Neuronal stem cell (in vitro differentiated cells): ENCODE data around the gene ATG4B.

ENCODE experiments used
- DNase-seq: peaks from one replicate; pipeline ENCODE4 v3.0.0-alpha.2; 2013; ENCODE audit warnings: low spot score
- H2AFZ ChIP-seq: one replicate; pipeline ENCODE4 v1.6.1; 2013; ENCODE audit warnings: mild to moderate bottlenecking, low read length, inconsistent platforms
- H2AK5ac ChIP-seq: 2 replicates; pipeline ENCODE4 v1.6.1; 2013; ENCODE audit warnings: low read depth, mild to moderate bottlenecking, inconsistent platforms, low read length, moderate library complexity, mixed read lengths
- H2BK120ac ChIP-seq: 2 replicates; pipeline ENCODE4 v1.6.1; 2013; ENCODE audit warnings: low read depth, mild to moderate bottlenecking, inconsistent platforms, low read length, moderate library complexity, mixed read lengths
- H2BK12ac ChIP-seq: one replicate; pipeline ENCODE4 v1.6.1; 2013; ENCODE audit warnings: low read length, inconsistent platforms
- H2BK15ac ChIP-seq: 2 replicates; pipeline ENCODE4 v1.6.1; 2013; ENCODE audit warnings: mild to moderate bottlenecking, low read length, inconsistent platforms, mixed read lengths
- H2BK5ac ChIP-seq: one replicate; pipeline ENCODE4 v1.6.1; 2013; ENCODE audit warnings: inconsistent platforms, mild to moderate bottlenecking, low read length, moderate library complexity
- H3K14ac ChIP-seq: one replicate; pipeline ENCODE4 v1.6.1; 2013; ENCODE audit warnings: low read length, inconsistent platforms
- H3K18ac ChIP-seq: 2 replicates; pipeline ENCODE4 v1.6.1; 2013; ENCODE audit warnings: low read length, inconsistent platforms
- H3K23ac ChIP-seq: 2 replicates; pipeline ENCODE4 v1.6.1; 2013; ENCODE audit warnings: low read depth, mild to moderate bottlenecking, mixed read lengths, low read length, inconsistent platforms; ENCODE audit not compliant: poor library complexity
- H3K27ac ChIP-seq: replicated peaks from 3 replicates; pipeline ENCODE4 v1.5.1; 2013; ENCODE audit warnings: low read length, inconsistent platforms
- H3K27me3 ChIP-seq, 3 experiments: 2 replicates each; pipeline ENCODE4 v1.6.1; 2013; ENCODE audit warnings: low read length in 3 of 3, mild to moderate bottlenecking in 2 of 3, inconsistent platforms in 1 of 3, low read depth in 1 of 3, mixed read lengths in 1 of 3, moderate library complexity in 1 of 3; ENCODE audit not compliant: control insufficient read depth in 3 of 3, insufficient read depth in 3 of 3
- H3K36me3 ChIP-seq, 2 donors: replicated peaks in 1 of 2; 2 replicates each; pipeline ENCODE4 v1.6.1; 2013; ENCODE audit warnings: low read length in 2 of 2; ENCODE audit not compliant: control insufficient read depth in 2 of 2, insufficient read depth in 2 of 2
- H3K4ac ChIP-seq: 2 replicates; pipeline ENCODE4 v1.6.1; 2013; ENCODE audit warnings: inconsistent platforms, mild to moderate bottlenecking, low read length, moderate library complexity
- H3K4me1 ChIP-seq, 2 donors: 1 replicate in 1 of 2; 2 replicates in 1 of 2; pipeline ENCODE4 v1.6.1; 2013; ENCODE audit warnings: low read length in 2 of 2, low read depth in 1 of 2; ENCODE audit not compliant: control insufficient read depth in 2 of 2, insufficient read depth in 1 of 2
- H3K4me2 ChIP-seq: one replicate; pipeline ENCODE4 v1.6.1; 2013; ENCODE audit warnings: mild to moderate bottlenecking, low read length, inconsistent platforms; ENCODE audit not compliant: insufficient read depth, poor library complexity, severe bottlenecking
- H3K4me3 ChIP-seq, 2 donors: 2 replicates each; pipeline ENCODE4 v1.5.1; 2013; ENCODE audit warnings: low read length in 2 of 2, mild to moderate bottlenecking in 2 of 2, inconsistent platforms in 1 of 2, moderate library complexity in 1 of 2
- H3K79me1 ChIP-seq: one replicate; pipeline ENCODE4 v1.6.1; 2013; ENCODE audit warnings: low read depth, mild to moderate bottlenecking, inconsistent platforms, low read length, moderate library complexity
- H3K9ac ChIP-seq: one replicate; pipeline ENCODE4 v1.6.1; 2013; ENCODE audit warnings: mild to moderate bottlenecking, low read depth, low read length, inconsistent platforms; ENCODE audit not compliant: poor library complexity
- H3K9me3 ChIP-seq, 2 donors: replicated peaks in 1 of 2; 2 replicates each; pipeline versions ENCODE3 to v1.6.1; 2013; ENCODE audit warnings: low read length in 2 of 2, mild to moderate bottlenecking in 2 of 2, inconsistent platforms in 1 of 2, low read depth in 1 of 2, mixed read lengths in 1 of 2, moderate library complexity in 1 of 2; ENCODE audit not compliant: control insufficient read depth in 2 of 2, insufficient read depth in 1 of 2
- H4K8ac ChIP-seq: one replicate; pipeline ENCODE4 v1.6.1; 2013; ENCODE audit warnings: low read depth, mild to moderate bottlenecking, inconsistent platforms, low read length, moderate library complexity
- H4K91ac ChIP-seq: one replicate; pipeline ENCODE4 v1.6.1; 2013; ENCODE audit warnings: low read length, low read depth, mild to moderate bottlenecking, inconsistent platforms; ENCODE audit not compliant: poor library complexity
- WGBS, 2 donors: extraction: QIAGEN DNeasy Blood & Tissue Kit; methylation state at CpG; one replicate each; pipeline ENCODE4 v1.1.7; 2013; ENCODE audit warnings: missing lambda C conversion rate in 2 of 2, mixed read lengths in 1 of 2; ENCODE audit not compliant: insufficient read length in 2 of 2, insufficient replicate concordance in 1 of 2; ENCODE audit errors: extremely low coverage in 2 of 2; 5-methylcytosine and 5-hydroxymethylcytosine counted together

The ATG4B gene

DNA sequence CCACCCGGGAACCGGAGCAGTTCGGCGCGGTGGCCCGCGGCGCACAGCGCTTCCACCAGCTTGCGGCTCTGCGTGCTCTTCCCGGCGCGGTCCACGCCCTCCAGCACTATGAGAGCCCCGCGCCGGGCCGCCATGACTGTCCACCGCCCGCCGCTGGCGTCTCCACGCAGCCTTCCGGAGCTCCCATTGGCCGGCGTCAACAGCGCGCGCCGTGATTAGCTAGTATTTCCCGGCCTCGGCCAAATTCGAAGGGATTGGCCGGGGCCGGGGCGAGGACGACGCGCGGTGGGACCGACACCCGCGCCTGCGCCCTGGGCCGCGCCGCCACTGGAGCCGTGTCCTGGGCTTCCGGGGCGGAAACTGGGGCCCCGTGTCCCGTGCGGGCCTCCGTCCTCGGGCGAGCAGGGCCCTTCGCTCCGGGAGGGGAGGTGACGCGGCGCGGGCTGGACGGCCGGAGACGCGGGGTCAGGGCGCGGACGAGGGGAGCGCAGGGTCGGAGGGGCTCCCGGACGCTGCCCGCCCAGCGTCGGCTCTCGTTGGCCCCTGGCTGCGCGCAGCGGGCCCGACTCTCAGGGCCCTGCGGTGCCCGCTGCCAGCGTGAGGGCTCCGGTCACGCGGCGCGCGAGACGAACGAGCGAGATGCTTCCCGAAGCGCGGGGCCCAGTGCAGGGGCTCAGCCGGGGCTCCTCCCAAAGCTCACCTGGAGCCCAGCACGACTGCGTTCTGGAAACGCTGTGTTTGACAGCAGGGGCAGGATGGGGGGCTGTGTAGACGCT lies 49.3 kb downstream of the ATG4B start, which contains the start of gene DTYMK:
Gene DTYMK (minus strand): TSS at position 166 of the 776 bp plus-strand sequence. CDS start 32 bp downstream, at position 134.
- Histone ChIP-seq H3K4me2 (peak within 1 kb of the TSS; percentile 90), H3K4ac (no peak within 1 kb of the TSS), H4K8ac (no peak within 1 kb of the TSS), H2AK5ac (no peak within 1 kb of the TSS), H3K14ac (peak within 1 kb of the TSS; percentile 97), H2AFZ (peak within 1 kb of the TSS; percentile 96), H3K27ac (peak within 1 kb of the TSS; percentile 66), H2BK120ac (no peak within 1 kb of the TSS), H3K18ac (peak within 1 kb of the TSS; percentile 99), H3K23ac (peak within 1 kb of the TSS; percentile 98), H2BK5ac (peak within 1 kb of the TSS; percentile 87), H2BK15ac (no peak within 1 kb of the TSS), H2BK12ac (no peak within 1 kb of the TSS), H3K4me1 (peaks cover 3 to 13% of the 10 kb centered on the region in 2 donors), H3K4me3 (peak within 1 kb of the TSS; percentile 100), H3K79me1 (peaks cover 5% of the 10 kb centered on the region), H3K27me3 (no peaks in the 10 kb centered on the region), H3K9ac (peak within 1 kb of the TSS; percentile 94), H4K91ac (no peak within 1 kb of the TSS), H3K36me3 (peaks cover 24 to 64% of the 10 kb centered on the region in 2 donors), H3K9me3 (no peaks in the 10 kb centered on the region)
- peak; percentile 95 for DNase-seq
- WGBS, 2 donors = no CpG with 5 or more reads among the region's 102 CpGs

DNA sequence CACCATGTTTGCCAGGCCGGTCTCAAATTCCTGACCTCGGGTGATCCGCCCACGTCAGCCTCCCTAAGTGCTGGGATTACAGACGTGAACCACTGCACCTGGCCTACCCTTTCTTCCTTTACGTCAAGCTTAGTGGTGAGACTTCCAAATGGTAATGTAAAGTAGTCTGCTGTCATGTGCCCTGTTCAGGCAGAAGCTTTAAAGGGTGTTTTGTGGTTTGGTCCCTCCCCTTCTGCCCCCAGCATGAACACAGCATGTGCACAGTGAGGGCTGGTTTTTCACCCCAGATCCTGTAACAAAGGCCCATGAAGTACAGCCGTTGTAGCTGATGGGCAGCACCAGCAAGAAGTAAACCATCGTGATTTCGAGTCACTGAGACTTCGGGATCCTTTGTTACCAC lies 51.8 kb downstream of the ATG4B start:
- H3K27ac ChIP-seq = no peak overlapping the region
- no peak overlapping the region for H2AFZ ChIP-seq
- H3K14ac ChIP-seq = no peak overlapping the region
- no peak overlapping the region for H3K9ac ChIP-seq
- no peak overlapping the region for H4K91ac ChIP-seq
- H3K79me1 ChIP-seq = peaks cover 3% of the 10 kb centered on the region
- no peak overlapping the region for H2BK120ac ChIP-seq
- no peak overlapping the region for H3K4me2 ChIP-seq
- no peak overlapping the region for H3K23ac ChIP-seq
- H3K36me3 ChIP-seq = peaks cover 19 to 59% of the 10 kb centered on the region in 2 donors
- H3K4me3 ChIP-seq = no peak overlapping the region
- no CpG with 5 or more reads among the region's 10 CpGs for WGBS, 2 donors
- H4K8ac ChIP-seq = no peak overlapping the region
- H3K18ac ChIP-seq = no peak overlapping the region
- no peaks in the 10 kb centered on the region for H3K27me3 ChIP-seq
- H2BK12ac ChIP-seq = no peak overlapping the region
- no peaks in the 10 kb centered on the region for H3K9me3 ChIP-seq
- H2AK5ac ChIP-seq = no peak overlapping the region
- no peak for DNase-seq
- peaks cover 3 to 13% of the 10 kb centered on the region in 2 donors for H3K4me1 ChIP-seq
- no peak overlapping the region for H2BK15ac ChIP-seq
- no peak overlapping the region for H2BK5ac ChIP-seq
- H3K4ac ChIP-seq = no peak overlapping the region

DNA sequence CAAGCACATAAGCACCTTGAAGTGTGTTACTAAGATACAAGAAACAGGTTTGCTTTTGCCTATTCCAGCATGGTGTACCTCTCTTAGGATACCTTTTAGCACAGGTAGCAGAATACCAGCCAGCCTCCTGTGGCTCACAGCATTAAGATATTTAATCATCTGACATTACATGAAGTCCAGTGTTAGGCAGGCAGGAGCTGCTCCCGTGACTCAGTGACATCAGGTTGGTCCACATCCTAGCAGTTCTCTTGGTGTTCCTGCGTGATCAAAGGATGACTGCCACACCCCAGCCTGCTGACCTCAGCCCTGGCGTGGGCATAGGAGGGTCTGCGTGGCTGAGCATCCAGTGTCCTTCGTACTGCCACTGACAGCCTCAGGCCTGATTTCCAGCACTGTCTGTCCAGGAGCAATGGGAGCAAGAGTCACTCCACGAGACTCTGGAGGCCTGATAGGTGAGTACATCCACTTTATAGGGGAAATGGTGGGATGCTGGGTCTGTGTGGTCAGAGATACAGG lies 52.8 kb downstream of the ATG4B start:
- H2BK120ac ChIP-seq = no peak overlapping the region
- no peak overlapping the region for H4K8ac ChIP-seq
- H3K14ac ChIP-seq = no peak overlapping the region
- no CpG with 5 or more reads among the region's 6 CpGs for WGBS, 2 donors
- H3K9me3 ChIP-seq = no peaks in the 10 kb centered on the region
- H3K4me3 ChIP-seq = no peak overlapping the region
- H2BK5ac ChIP-seq = no peak overlapping the region
- H2AK5ac ChIP-seq = no peak overlapping the region
- H3K36me3 ChIP-seq = peaks cover 20 to 57% of the 10 kb centered on the region in 2 donors
- no peak overlapping the region for H2BK12ac ChIP-seq
- no peaks in the 10 kb centered on the region for H3K27me3 ChIP-seq
- H3K79me1 ChIP-seq = peaks cover 3% of the 10 kb centered on the region
- H2AFZ ChIP-seq = no peak overlapping the region
- no peak overlapping the region for H3K4ac ChIP-seq
- peak overlapping the region; percentile 37 for H3K23ac ChIP-seq
- H2BK15ac ChIP-seq = no peak overlapping the region
- no peak overlapping the region for H3K18ac ChIP-seq
- no peak overlapping the region for H4K91ac ChIP-seq
- H3K9ac ChIP-seq = no peak overlapping the region
- H3K27ac ChIP-seq = no peak overlapping the region
- peaks cover 3 to 13% of the 10 kb centered on the region in 2 donors for H3K4me1 ChIP-seq
- H3K4me2 ChIP-seq = no peak overlapping the region
- DNase-seq = no peak

DNA sequence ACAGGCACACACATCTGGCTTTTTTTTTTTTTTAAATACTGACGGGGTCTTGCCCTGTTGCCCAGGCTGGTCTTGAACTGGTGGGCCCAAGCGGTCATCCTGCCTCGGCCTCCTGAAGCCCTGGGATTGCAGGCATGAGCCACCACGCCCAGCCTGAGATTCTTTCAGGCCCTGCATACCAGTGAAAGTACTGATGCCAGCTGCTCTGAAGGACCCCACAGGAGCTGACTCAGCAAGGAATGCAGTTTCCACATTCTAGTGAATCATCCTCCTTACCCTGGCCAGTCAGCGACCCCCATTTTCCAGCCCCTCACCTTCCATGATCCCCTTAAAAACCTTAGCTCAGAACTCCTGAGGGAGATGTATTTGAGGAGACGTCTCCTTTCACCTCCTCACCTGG lies 55.0 kb downstream of the ATG4B start:
- no CpG with 5 or more reads among the region's 6 CpGs for WGBS, 2 donors
- DNase-seq = no peak

More for the DNA sequence above, 55.0 kb downstream of the ATG4B start:
- no peak overlapping the region for H3K4ac ChIP-seq
- no peak overlapping the region for H3K4me3 ChIP-seq
- H3K18ac ChIP-seq = no peak overlapping the region
- no peak overlapping the region for H3K23ac ChIP-seq
- no peak overlapping the region for H2AFZ ChIP-seq
- no peaks in the 10 kb centered on the region for H3K9me3 ChIP-seq
- H3K4me1 ChIP-seq = peaks cover 3 to 7% of the 10 kb centered on the region in 2 donors
- no peak overlapping the region for H2BK120ac ChIP-seq
- H3K27ac ChIP-seq = no peak overlapping the region
- H2AK5ac ChIP-seq = no peak overlapping the region
- H2BK12ac ChIP-seq = no peak overlapping the region
- no peaks in the 10 kb centered on the region for H3K79me1 ChIP-seq
- no peak overlapping the region for H4K8ac ChIP-seq
- H3K9ac ChIP-seq = peak overlapping the region; percentile 30
- H3K27me3 ChIP-seq = no peaks in the 10 kb centered on the region
- no peak overlapping the region for H4K91ac ChIP-seq
- H2BK5ac ChIP-seq = no peak overlapping the region
- no peak overlapping the region for H3K14ac ChIP-seq
- no peak overlapping the region for H2BK15ac ChIP-seq
- H3K4me2 ChIP-seq = no peak overlapping the region
- peaks cover 18 to 57% of the 10 kb centered on the region in 2 donors for H3K36me3 ChIP-seq
